Stimulated activated CD8-positive, alpha-beta memory T cell treated with anti-CD3 and anti-CD28 coated beads, Interleukin-7, amount 100 ng/mL, for 48 hours (primary cell): ENCODE data around the gene HBS1L.

Experiments
- DNase-seq, 2 donors: peaks; one replicate each; pipeline ENCODE4 v3.0.0-alpha.2; 2020; ENCODE audit warnings: low read depth in 1 of 2; ENCODE audit errors: extremely low read depth in 1 of 2

The HBS1L gene

DNA sequence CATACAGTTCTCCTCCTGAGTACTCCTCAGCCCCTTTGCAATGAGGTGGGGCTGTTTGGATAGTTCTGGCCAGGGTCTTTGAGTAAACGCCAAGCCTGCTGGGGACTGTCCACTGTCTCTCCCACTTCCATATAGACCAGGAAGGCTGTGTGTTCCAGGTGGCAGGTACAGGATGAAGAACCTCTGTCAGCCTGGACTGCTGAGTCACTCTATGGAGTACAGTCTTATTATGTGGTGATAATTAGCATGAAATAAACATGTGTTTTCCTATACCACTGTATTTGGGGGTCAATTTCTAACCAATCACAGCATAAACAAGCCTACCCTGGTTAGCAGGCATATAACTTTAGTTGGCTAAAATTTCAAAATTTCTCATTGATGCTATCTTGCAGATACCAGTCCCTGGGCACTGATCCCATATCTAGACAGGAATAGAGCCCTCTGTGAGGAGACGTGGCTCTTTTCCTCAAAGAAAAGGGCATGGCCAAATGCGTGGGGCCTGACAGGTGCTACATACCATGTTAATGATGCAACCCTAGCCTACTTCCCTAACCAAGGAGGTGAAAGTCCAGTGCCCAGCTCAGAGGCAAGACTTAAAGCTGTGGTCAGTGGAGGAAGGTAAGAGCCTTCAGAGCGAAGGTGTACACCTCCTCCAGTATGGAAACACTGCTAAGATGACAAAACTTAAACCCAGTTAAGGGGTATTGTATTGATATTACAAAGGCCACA lies 100.2 kb downstream of the HBS1L start:
- no peak for DNase-seq

DNA sequence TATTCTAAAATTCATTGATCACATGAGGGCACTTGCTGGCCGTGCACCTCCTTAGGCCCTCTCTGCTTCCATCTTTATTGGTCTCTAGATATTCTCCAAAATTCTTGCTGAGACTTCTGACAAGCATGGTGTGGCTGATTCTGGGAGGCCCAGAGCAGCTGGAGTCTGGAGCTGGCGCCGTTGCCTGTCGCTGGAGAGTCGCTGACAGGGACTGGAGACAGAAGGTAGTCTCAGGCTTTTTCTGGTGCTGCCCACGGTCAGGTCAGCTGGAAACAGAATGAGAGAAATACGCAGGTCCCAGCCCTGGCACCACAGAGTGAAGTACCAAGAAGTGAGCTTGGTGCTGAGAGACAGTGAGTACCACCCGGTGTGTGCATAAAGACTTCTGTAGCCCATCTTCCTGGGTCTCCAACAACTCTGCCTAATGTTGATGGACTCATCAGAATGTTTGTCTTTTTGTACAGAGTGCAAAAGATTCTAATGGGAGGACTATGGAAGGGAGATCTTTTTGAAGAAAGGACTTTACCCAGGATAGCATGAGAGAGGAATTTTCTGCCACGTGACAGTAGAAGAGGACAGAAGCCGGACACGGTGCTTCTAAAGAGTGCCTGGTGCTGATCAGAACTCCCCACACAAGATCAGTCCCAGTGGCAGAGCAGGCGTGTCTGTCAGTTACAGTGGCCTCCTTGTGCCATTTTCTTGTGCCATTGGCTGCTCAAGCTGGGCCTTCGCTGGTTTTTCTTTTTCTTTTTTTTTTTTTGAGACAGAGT lies 102.9 kb downstream of the HBS1L start:
- no peak for DNase-seq

DNA sequence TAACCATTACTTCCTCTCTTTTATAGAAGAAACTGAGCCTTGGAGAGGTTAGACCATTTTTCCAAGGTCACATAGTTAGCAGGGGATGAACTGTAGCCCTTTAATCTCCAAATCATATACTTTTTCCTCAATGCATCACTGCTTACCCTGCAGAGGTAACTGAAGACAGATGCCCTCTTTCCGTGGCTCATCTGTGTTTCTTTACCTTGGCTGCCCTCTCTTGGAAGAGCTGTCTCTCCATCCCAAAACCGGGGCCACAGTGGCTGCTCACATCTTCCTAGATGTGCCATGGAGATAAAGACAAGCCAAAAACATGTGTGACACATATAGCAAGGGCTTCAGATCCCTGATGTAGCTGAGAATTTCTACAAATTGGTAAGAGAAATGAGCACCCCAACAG lies 104.1 kb downstream of the HBS1L start:
- no peak for DNase-seq

DNA sequence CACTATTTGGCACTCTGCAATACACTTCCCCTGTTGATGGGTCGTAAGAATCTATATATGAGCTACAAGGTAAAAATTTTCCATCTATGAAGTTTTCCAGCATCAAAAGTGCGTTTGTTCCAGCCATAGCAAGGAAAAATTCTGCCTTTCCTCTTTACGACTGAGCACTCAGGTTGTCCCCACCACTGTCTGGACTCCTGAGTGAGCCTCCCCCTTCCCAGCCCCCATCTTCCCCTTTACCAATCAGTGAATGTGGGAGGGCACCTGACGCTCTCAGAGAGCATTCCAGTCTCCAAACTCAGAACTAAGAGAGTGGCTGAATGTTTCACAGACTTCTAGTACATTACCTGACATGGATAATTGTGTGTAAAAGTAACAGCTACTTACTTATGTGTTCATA lies 104.7 kb downstream of the HBS1L start, which contains the start of gene ALDH8A1:
TSS of gene ALDH8A1 (minus strand) at position 175 of the 400 bp plus-strand sequence. CDS start at position 127, 48 bp downstream.
- no peak for DNase-seq

DNA sequence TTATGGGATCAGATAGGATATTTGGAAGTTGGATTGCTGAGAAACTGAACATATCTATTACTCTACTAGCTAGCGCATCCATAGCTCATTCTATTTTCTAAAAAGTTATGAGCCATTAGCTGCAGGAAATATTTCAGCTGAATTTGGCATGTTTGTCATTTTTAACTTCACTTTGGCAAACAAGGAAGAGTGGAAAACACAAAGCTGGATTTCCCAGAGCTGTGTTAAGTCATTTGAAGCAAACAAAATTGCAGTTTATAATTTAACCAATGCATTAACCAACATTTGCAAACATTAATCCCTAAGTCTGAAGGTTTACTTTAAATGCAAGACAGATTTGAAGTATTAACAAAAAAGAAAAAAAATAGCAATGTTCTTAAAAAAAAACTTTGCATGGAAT lies 105.9 kb downstream of the HBS1L start:
- DNase-seq: no peak

DNA sequence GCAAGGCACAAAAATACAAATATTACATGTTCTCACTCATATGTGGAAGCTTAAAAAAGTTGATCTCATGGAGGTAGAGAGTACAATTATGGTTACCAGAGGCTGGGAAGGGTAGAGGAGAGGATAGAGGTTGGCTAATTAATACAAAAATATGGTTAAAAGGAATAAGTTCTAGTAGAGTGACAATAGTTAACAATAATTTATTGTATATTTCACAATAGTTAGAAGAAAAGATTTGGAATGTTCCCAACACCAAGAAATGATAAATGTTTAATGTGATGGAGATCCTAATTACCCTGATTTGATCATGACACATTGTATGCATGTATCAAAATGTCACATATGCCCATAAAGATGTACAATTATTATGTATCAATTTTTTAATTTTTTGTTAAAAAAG lies 106.5 kb downstream of the HBS1L start:
- DNase-seq: no peak

DNA sequence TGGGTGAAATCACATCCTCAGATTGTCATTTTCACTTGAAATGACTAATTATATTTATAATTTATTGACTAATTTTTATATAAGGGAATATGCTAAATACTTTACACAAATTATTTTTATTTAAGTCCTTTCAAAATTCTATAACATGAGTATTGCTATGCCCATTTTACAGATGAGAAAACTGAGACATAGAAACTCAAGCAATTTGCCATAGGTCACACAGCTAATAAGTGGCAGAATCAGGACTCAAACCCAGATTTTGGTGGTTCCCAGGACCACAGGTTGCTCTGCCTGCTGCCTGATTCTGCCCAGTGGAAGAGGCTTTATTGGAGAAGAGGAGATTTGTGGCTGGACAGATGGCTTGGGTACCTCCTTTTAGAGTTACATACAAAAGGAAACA lies 109.6 kb downstream of the HBS1L start:
- DNase-seq: no peak

DNA sequence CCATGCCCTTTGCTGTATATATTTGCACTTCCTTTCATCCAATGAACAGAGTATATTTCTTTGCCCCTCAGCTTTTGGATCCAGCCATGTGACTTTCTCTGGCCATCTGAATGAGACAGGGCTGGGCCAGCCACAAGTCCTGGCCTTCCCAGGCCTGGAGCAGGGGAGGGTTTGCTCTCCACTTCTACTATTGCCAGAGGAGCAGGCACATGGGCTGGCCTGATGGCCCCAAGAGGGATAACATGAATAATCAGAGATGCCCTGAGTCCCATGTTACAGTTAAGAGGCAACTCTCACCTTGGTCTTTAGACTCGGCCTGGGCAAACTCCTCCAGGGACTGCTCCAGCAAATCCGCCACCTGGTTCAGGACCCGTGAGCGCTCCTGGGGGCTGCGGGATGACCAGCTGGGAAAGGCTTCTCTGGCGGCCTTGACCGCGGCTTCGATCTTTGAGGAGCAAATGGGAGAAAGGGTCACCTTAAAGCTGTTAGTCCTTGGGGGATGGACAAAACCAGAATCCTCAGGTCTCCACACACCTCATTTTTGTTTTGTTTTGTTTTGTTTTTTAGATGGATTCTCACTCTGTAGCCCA lies 111.0 kb downstream of the HBS1L start:
- no peak for DNase-seq

DNA sequence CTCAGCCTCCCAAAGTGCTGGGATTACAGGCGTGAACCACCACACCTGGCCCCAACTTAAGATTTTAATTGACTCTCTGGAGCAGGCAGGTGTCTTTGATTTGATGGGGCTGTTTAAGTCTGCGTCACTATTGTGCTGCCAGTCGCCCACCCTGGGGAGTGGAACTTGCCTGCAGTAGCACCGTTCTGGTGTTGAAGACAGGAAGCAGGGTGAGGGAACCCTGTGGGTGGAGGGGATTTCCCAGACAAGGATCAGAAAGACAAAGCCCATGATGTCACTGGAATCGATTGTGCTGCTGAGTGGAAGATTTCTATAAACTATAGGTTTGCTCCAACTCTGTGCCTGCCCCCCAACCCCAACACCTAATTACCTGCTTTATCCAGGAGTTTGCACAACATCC lies 115.7 kb downstream of the HBS1L start:
- DNase-seq: peak; percentile 34 to 76

DNA sequence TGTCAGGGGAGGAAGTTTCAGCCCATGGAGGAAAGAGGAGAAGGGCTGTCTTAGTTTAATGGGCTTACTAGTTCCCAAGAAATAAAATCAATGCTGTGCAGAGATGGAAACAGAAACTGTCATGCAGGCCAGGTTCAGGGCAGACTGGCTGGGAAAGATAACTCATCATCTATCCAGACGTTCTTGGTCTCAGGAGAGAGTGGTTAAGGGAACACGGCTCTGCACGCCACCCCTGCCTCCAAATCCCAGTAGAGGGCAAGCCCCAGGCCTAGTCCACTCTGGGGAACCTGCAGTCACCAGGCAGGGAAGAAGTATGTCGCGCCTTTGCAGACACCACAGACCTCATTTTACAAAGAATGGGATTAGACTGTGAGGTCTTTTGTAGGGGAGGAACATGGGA lies 117.2 kb downstream of the HBS1L start:
- no peak for DNase-seq

DNA sequence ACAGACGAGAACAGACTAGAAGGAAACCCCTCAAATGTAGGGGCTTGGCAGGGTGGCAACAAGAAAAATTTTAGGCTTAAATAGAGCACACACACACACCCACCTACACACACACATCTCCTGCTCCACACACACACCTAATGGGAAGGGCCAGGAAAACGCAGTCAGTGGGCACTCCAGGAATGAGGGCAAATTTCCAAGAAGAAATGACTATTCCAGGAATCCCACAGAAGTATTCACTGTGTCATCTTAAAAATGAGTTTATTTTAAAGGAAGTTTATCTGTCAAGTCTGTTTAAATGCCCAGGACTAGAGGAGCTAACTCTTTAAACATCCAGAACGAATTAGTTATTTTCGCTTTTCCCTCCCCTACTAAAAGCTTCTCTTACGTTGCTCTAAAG lies 117.7 kb downstream of the HBS1L start:
- no peak for DNase-seq

DNA sequence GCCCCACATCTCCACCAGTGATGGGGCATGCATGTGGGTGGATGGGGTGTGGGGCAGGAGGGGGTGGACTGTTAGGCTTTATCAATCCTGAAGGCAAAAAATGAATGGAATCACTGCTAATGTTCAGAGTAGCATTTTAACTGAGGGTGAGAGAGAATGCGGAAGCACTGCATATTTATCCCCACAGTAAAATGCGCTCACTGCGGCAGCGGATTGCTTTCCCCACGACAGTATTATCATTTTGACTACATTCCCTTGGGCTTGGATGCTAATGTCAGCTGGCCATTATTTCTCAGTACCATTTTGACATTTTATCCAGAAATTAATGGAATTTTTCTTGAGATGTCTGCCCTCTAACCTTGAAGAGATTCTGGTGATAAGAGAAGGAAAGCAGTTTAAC lies 118.1 kb downstream of the HBS1L start:
- DNase-seq: no peak

DNA sequence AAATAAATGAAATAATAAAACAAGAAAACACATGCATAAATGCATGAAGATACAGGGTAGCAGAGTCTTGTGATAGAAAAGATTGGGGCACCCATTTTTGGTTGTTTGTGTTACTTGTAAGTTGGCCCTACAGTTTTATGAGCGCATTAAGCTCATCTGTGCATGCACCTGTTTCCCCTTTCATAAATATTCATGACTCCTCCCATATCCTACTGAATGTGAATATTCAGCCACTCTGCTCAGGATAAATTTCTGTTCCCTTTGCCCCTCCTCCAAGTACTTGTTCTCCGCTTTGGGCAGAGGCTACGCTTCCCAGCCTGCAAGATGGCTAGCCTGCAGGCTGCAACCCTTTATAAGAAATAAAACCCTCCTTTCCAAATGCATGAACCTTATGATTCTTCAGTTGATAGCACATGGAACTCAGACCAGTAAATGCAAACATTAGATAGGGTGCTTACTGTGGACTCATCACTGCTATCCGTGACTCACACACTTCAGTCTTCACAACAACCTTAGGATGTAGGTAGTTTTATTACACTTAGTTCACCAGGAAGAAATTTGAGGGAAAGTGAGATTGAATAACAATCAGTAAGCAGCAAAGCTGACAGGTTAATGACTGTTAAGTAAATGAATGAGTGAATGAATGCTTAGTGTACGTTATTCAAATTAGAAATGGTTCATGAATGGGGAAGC lies 119.7 kb downstream of the HBS1L start:
- DNase-seq: no peak

DNA sequence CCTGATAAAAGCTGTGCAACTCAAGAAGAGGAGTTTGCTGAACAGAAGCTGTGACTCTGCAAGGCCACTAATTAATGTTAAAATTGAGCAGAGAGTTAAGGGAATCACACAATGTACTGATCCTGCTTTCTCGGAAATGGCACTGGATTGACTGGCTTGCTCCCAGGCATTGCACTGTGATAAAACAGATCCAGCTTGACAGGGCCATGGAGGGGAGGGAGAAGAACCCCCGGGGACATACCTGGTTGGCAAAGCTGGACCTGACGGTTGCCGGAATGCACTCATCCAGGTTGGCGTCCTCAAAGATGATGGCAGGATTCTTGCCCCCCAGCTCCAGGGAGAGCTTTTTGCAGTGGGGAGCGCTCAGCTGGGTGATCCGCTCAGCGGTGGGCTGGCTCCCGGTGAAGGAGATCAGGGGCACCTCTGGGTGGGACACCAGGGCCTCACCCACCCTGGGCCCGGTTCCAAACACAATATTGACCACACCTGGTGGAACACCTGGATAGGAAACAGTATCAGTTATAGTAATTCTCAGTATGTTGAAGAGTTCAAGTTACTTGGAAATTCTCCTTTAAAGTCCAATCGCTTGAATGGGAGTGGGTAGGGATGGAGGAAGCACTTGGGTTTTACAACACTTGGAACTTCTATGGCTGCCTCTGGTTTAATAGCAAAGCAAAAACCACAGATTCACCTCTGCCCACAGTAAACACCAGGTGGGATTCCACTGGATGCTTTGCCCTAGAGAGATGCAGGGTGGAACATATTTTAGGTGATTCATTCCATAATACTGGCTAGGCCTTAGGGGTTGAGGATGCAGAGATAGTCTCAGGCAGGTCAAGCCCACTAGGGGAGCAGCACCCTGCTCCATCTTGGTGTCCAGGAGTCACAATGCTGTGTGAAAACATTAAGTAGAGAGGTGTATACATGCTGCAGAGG lies 121.8 kb downstream of the HBS1L start:
- DNase-seq: no peak

DNA sequence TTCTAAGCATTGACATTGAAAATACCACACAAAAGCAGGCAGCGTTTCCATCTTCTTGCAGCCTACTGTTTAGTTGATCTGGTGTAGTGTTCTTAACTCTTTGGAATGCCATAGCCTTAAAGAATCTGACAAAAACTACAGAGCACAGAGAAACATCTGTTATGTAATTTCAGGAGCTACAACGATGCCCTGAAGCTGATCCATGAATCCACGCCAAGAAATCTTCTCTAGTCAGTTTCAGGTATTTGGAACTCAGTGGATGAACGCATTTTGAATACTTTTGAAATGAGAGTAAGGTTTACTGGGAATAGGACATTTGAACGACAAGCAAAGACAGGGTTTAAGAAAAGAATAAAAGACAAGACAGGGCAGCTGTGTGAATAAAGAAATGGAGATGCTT lies 122.5 kb downstream of the HBS1L start:
- no peak for DNase-seq

DNA sequence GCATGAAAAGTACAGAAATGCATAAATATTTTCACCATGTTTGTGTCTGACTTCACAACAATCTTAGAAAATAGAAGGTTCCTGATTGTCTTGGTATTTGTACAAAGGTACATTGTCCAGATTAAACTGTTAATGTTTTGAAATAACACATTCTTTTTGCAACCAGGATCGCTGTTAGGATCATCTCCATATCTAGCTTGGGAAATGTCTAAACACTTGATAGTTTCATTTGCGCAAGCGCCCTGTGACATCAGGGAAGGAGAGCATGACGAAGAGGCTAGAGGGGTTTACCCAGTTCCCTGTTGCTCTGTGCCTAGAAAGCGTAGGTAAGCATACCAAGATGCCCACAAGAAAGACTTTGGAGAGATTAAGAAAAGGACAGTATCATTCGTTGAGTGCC lies 124.2 kb downstream of the HBS1L start:
- no peak for DNase-seq

DNA sequence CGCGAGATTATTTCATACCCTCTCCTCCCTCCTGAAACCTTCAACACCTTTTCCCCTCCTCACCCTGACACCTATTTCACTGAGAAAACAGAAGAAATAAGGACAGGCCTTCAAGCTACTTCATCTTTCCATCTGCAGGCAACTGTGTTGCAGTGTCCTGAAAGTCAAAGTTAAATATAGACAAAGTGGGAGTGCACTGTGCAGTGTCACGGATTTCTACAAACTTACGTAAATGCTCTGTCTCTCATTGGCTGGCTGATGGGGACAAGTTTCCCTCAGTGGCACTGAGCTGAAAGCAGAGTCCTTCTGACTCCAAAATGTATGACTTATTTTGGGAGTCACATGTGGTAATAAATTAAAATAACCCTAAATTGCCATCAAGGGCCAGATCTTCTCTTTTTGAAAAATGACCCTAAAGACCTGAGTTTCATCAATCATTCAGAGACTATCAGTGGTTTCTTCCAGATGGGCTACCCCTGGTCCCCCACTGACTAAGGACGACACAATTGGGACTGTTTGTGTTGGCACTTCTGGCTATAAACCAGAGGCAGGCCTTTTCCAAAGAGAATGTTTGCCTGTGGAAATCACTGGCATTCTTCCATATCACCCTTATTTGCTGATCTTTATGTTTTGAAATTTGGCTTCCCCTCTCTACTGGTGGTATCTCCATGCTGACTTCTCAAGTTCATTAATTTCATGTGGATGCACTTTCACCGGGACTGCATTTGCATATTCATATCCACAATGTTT lies 126.3 kb downstream of the HBS1L start:
- no peak for DNase-seq

DNA sequence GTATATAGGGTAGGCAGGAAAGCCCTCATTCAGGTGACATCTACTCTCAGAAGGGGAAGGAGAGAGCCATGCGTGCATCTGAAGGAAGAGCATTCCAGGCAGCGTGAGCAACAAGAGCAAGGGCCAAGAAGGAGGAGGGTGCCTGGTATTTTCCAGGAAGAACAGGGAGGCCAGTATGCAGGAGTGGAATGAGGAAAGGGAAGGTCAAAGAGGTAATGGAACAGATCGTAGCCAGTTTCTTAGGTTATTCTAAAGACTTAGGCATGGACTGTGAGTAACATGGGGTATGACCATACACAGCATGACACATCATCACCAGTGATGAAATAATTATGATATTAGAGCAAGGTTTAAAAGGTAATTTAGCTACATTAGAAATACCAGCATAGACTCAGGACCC lies 128.8 kb downstream of the HBS1L start:
- no peak for DNase-seq

DNA sequence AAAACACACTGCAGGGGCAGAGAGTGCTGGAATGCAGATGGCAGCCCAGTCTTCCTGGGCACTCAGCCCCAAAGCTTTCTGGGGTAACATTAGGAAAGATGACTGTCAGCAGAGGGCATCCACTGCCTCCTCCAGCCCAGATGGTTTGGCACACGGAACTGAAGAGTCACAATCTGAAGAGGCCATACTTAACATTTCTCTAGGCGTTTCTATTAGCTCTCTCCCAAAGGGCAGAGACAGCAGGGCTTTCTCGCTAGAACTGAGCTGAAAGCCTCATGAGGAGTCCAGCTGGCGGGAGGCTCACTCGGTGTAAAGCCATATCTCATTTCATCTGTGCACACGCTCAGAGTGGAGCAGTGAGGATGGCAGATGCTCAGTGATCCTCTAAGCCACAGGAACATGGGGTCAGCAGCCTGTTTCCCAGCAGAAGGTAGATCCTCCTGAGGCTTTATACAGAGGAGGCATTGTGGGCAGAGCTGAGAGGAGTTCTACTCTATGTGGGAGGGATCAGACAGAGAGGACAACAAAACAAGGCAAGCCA lies 132.8 kb downstream of the HBS1L start:
- DNase-seq: no peak
